Gastrocnemius medialis (tissue), 4 donors: Measurements from ENCODE around the gene SETD5.

Experiments used
- POLR2A ChIP-seq, 2 donors: fragments of 450-650 bp; IDR thresholded peaks; one replicate each; pipeline ENCODE4 v1.6.1; 2017; ENCODE audit warnings: antibody characterized with exemption in 2 of 2, mild to moderate bottlenecking in 2 of 2, moderate library complexity in 2 of 2
- TF ChIP-seq, protein P1 (sequence below), 5 experiments: fragments of 450-650 bp in 3 of 5; fragments of 200-600 bp in 2 of 5; sonication (generic) in 2 of 5; IDR thresholded peaks in 4 of 5; conservative IDR thresholded peaks in 1 of 5; 1 replicate in 4 of 5; 2 replicates in 1 of 5; pipeline ENCODE4 v1.5.1; 2016 to 2019; ENCODE audit warnings: antibody characterized with exemption in 5 of 5, mild to moderate bottlenecking in 3 of 5, moderate library complexity in 3 of 5

DNA sequence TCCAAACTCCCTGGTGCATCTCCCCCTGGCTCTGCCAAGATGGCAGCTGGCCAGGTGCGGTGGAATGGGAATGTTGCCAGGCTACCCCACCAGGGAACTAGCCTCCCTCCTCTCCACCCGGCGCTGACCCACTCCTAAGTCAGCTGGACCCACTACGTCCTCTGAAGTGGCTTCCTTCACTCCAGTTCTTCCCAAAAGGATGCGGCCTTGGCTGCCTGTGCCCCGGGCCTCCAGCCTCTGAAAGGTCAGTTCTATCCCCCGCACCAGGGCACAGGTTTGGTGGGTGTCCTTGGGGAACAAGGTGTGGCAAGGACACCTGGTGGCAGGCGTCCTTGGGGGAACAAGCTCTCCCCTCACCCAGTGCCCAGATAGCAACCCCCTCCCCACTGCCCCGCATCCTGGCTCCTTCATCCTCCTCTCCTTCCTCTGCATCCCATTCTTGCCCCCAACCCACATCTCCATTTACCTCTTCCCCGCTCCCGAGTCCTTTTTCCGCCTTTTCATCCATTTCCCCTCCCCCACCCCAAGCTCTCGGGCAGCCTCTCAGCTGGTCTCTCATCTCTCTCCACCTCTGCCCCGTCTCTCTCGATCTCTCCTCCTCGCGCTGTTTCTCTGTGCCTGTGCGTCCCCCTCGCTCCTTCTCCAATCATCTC lies 102.2 kb downstream of the SETD5 start:
- TF ChIP-seq POLR2A (IDR thresholded peaks at IDR 0.05) = no peak
- TF ChIP-seq, protein P1, sequence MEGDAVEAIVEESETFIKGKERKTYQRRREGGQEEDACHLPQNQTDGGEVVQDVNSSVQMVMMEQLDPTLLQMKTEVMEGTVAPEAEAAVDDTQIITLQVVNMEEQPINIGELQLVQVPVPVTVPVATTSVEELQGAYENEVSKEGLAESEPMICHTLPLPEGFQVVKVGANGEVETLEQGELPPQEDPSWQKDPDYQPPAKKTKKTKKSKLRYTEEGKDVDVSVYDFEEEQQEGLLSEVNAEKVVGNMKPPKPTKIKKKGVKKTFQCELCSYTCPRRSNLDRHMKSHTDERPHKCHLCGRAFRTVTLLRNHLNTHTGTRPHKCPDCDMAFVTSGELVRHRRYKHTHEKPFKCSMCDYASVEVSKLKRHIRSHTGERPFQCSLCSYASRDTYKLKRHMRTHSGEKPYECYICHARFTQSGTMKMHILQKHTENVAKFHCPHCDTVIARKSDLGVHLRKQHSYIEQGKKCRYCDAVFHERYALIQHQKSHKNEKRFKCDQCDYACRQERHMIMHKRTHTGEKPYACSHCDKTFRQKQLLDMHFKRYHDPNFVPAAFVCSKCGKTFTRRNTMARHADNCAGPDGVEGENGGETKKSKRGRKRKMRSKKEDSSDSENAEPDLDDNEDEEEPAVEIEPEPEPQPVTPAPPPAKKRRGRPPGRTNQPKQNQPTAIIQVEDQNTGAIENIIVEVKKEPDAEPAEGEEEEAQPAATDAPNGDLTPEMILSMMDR (IDR thresholded peaks at IDR 0.05 in 4 of 5, conservative IDR thresholded peaks at IDR 0.05 in 1 of 5) = no peak
